ENCODE results near the gene GRAMD1C. TPM values are rescaled to one million over a fixed set of nuclear protein-coding genes. Genes with fewer than 3 reads are reported as not detected.

The GRAMD1C gene
- total RNA-seq, 2 experiments from 2014 or later: 0.22 to 0.55 TPM

DNA sequence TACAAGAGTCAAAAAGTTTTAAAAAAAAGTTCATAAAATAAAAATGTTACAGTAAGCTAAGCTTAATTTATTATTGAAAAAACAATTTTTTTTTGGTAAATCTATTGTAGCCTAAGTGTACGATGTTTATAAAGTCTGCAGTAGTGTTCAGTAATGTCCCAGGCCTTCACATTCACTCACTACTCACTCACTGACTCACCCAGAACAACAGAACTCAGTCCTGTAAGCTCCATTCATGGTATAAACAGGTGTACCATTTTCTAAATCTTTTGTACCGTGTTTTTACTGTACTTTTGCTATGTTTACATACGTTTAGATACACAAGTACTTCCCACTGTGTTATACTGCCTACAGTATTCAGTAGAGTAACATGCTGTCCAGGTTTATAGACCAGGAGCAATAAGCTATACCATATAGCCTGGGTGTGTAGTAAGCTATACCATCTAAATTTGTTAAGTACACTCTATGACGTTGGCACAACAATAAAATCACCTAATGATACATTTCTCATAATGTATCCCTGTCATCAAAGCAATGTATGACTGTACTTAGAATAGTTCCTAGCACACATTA lies 68.1 kb downstream of the GRAMD1C start:
- H3K27me3 Mint-ChIP-seq: no peaks in the 10 kb centered on the region
- no peaks in the 10 kb centered on the region for H3K36me3 Mint-ChIP-seq (ENCODE audit: low read depth)

DNA sequence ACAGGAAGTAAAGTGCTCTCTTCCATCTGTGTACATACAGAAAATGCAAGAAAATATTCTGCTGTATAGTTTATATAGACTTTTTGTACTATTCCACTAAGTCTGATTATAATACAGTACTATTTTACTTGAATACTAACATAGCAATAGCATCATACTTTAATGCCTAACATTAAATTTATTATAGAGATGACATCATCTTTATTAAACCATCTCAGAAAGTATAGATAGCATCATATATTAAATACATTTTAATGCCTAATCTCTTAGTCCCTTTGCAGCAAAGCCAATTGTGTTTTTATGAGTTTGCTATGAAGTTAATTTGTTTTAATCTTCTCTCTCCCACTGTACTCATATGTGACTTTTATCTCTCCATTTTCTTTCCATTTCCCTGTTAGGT lies 69.5 kb downstream of the GRAMD1C start:
- H3K9me3 Mint-ChIP-seq: no peaks in the 10 kb centered on the region
- no peaks in the 10 kb centered on the region for H3K36me3 Mint-ChIP-seq (ENCODE audit: low read depth)
- DNase-seq (no peak), ATAC-seq (ENCODE audit: poor library complexity) (no peak)
- ChIA-PET CTCF (no interaction called here), POLR2A (no interaction called here)
- H3K27ac Mint-ChIP-seq: no peak overlapping the region
- peaks cover 0 to 4% of the 10 kb centered on the region in 2 experiments for H3K9me3 ChIP-seq (ENCODE audit: control insufficient read depth in 1 of 2, insufficient read depth in 1 of 2, low read length in 2 of 2)
- H3K4me3 Mint-ChIP-seq: no peak overlapping the region
- H3K36me3 ChIP-seq (ENCODE audit: insufficient read depth, low read length): no peaks in the 10 kb centered on the region
- no peaks in the 10 kb centered on the region for H3K27me3 Mint-ChIP-seq
- no peaks in the 10 kb centered on the region for H3K27me3 ChIP-seq (ENCODE audit: control insufficient read depth in 1 of 2, insufficient read depth in 2 of 2, low read length in 2 of 2)
- TF ChIP-seq, protein P1, sequence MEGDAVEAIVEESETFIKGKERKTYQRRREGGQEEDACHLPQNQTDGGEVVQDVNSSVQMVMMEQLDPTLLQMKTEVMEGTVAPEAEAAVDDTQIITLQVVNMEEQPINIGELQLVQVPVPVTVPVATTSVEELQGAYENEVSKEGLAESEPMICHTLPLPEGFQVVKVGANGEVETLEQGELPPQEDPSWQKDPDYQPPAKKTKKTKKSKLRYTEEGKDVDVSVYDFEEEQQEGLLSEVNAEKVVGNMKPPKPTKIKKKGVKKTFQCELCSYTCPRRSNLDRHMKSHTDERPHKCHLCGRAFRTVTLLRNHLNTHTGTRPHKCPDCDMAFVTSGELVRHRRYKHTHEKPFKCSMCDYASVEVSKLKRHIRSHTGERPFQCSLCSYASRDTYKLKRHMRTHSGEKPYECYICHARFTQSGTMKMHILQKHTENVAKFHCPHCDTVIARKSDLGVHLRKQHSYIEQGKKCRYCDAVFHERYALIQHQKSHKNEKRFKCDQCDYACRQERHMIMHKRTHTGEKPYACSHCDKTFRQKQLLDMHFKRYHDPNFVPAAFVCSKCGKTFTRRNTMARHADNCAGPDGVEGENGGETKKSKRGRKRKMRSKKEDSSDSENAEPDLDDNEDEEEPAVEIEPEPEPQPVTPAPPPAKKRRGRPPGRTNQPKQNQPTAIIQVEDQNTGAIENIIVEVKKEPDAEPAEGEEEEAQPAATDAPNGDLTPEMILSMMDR (IDR thresholded peaks at IDR 0.05): no peak
- H3K4me1 Mint-ChIP-seq (ENCODE audit: low read depth): peaks cover 5% of the 10 kb centered on the region
- peaks cover 3% of the 10 kb centered on the region for H3K4me1 ChIP-seq (ENCODE audit: insufficient read depth, low read length)
- no peak overlapping the region for H3K27ac ChIP-seq (ENCODE audit: low read depth in 1 of 2, low read length in 2 of 2)
- no peak overlapping the region for H3K4me3 ChIP-seq (ENCODE audit: low read length)
- intact Hi-C loops (cut with DNase I, micrococcal nuclease): no loop called here

More for the DNA sequence above, 68.1 kb downstream of the GRAMD1C start:
- TF ChIP-seq, protein P1 (IDR thresholded peaks at IDR 0.05): no peak
- Mint-ChIP-seq H3K27ac (no peak overlapping the region), H3K9me3 (no peaks in the 10 kb centered on the region), H3K4me1 (ENCODE audit: low read depth) (no peaks in the 10 kb centered on the region), H3K4me3 (no peak overlapping the region)
- ATAC-seq (ENCODE audit: poor library complexity) (no peak), DNase-seq (no peak)
- H3K27ac ChIP-seq (ENCODE audit: low read depth in 1 of 2, low read length in 2 of 2): no peak overlapping the region
- no peak overlapping the region for H3K4me3 ChIP-seq (ENCODE audit: low read length)
- CTCF ChIA-PET: interaction anchor here (1.5 kb wide), 1 partner anchor 62 kb away, joined by 5 read pairs; no protein-coding TSS in a partner anchor
- H3K4me1 ChIP-seq (ENCODE audit: insufficient read depth, low read length): no peaks in the 10 kb centered on the region
- intact Hi-C loops (cut with DNase I, micrococcal nuclease): no loop called here
- H3K36me3 ChIP-seq (ENCODE audit: insufficient read depth, low read length): no peaks in the 10 kb centered on the region
- peaks cover 0 to 4% of the 10 kb centered on the region in 2 experiments for H3K9me3 ChIP-seq (ENCODE audit: control insufficient read depth in 1 of 2, insufficient read depth in 1 of 2, low read length in 2 of 2)
- POLR2A ChIA-PET: interaction anchor here (0.9 kb wide), 1 partner anchor 10 kb away, joined by 3 read pairs; no protein-coding TSS in a partner anchor
- H3K27me3 ChIP-seq (ENCODE audit: control insufficient read depth in 1 of 2, insufficient read depth in 2 of 2, low read length in 2 of 2): no peaks in the 10 kb centered on the region

DNA sequence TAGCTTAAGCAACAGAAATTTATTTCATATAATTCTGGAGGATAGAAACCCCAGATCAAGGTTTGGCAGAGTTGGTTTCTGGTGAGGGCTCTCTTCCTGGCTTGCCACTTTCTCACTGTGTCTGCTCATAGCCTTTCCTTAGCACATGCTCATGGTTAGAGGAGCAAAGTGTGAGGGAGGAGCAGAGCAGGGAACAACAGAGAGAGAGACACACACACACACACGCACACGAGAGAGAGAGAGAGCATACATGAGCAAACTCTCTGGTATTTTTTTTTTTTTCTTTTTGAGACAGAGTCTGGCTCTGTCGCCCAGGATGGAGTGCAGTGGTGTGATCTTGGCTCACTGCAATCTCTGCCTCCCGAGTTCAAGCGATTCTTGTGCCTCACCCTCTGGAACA lies 72.4 kb downstream of the GRAMD1C start:
- no peaks in the 10 kb centered on the region for H3K36me3 ChIP-seq (ENCODE audit: insufficient read depth, low read length)
- DNase-seq: no peak
- Mint-ChIP-seq H3K9me3 (no peaks in the 10 kb centered on the region), H3K27me3 (no peaks in the 10 kb centered on the region), H3K4me3 (no peak overlapping the region), H3K4me1 (ENCODE audit: low read depth) (peaks cover 5% of the 10 kb centered on the region), H3K27ac (no peak overlapping the region), H3K36me3 (ENCODE audit: low read depth) (no peaks in the 10 kb centered on the region)
- intact Hi-C loops (cut with DNase I, micrococcal nuclease): loop anchor here in 1 of 2 experiments (2.0 kb wide), 1 partner anchor 72 kb away; the partner anchor contains the start of gene GRAMD1C
- ChIA-PET POLR2A (interaction anchor here (0.6 kb wide), 1 partner anchor 214 kb away, joined by 3 read pairs; no protein-coding TSS in a partner anchor), CTCF (no interaction called here)
- no peak for ATAC-seq (ENCODE audit: poor library complexity)
- TF ChIP-seq, protein P1 (IDR thresholded peaks at IDR 0.05): no peak
- H3K27me3 ChIP-seq (ENCODE audit: control insufficient read depth in 1 of 2, insufficient read depth in 2 of 2, low read length in 2 of 2): no peaks in the 10 kb centered on the region
- H3K4me1 ChIP-seq (ENCODE audit: insufficient read depth, low read length): peaks cover 4% of the 10 kb centered on the region
- no peak overlapping the region for H3K4me3 ChIP-seq (ENCODE audit: low read length)
- no peaks in the 10 kb centered on the region for H3K9me3 ChIP-seq (ENCODE audit: control insufficient read depth in 1 of 2, insufficient read depth in 1 of 2, low read length in 2 of 2)
- no peak overlapping the region for H3K27ac ChIP-seq (ENCODE audit: low read depth in 1 of 2, low read length in 2 of 2)

All from CD4-positive, alpha-beta T cell (primary cell).